Immature natural killer cell (primary cell): ENCODE data around the gene CTNNA3. TPM values are rescaled to one million over a fixed set of nuclear protein-coding genes. Genes with fewer than 3 reads are reported as not detected.
"Not testable (repeated sequence)": the region's sequence is repeated elsewhere in the genome, so short reads cannot be mapped to it uniquely, and the experiment has no call there.

ENCODE experiments used
- DNase-seq, 3 donors: peaks; one replicate each; pipeline ENCODE4 v3.0.0; 2022; ENCODE audit warnings: mixed read lengths in 1 of 3
- H3K27ac Mint-ChIP-seq, 6 donors: one replicate each; pipeline ENCODE4 v1.8.0; 2020; ENCODE audit warnings: mixed read lengths in 6 of 6, mild to moderate bottlenecking in 5 of 6, inconsistent platforms in 4 of 6, moderate library complexity in 3 of 6
- H3K27me3 Mint-ChIP-seq, 3 donors: one replicate each; pipeline ENCODE4 v1.8.0; 2020 to 2021; ENCODE audit warnings: low read depth in 3 of 3, mild to moderate bottlenecking in 3 of 3, mixed read lengths in 3 of 3, moderate library complexity in 3 of 3, inconsistent platforms in 1 of 3
- H3K36me3 Mint-ChIP-seq, 3 donors: one replicate each; pipeline ENCODE4 v1.8.0; 2020; ENCODE audit warnings: mixed read lengths in 3 of 3, inconsistent platforms in 2 of 3, mild to moderate bottlenecking in 2 of 3
- H3K4me1 Mint-ChIP-seq, 2 donors: one replicate each; pipeline ENCODE4 v1.8.0; 2020; ENCODE audit warnings: inconsistent platforms in 2 of 2, mild to moderate bottlenecking in 2 of 2, mixed read lengths in 2 of 2, moderate library complexity in 1 of 2
- H3K4me3 Mint-ChIP-seq, 5 donors: one replicate each; pipeline ENCODE4 v1.8.0; 2020; ENCODE audit warnings: mild to moderate bottlenecking in 5 of 5, mixed read lengths in 5 of 5, inconsistent platforms in 3 of 5, moderate library complexity in 3 of 5
- H3K9me3 Mint-ChIP-seq, 6 donors: one replicate each; pipeline ENCODE4 v1.8.0; 2020; ENCODE audit warnings: mild to moderate bottlenecking in 6 of 6, mixed read lengths in 6 of 6, inconsistent platforms in 4 of 6, moderate library complexity in 3 of 6
- polyA plus RNA-seq, 3 donors: library from polyadenylated mRNA; unstranded; fragments of 300-500 nt; fragmentation: Illumina TruSeq; gene quantifications; one replicate each; pipeline ENCODE4 v1.2.3, GENCODE V29; 2021

CTNNA3 gene
- polyA plus RNA-seq, 3 donors from 2014 or later = not detected

- Mint-ChIP-seq H3K9me3 (peaks cover 0 to 11% (median 3%) of the 10 kb centered on the region in 6 donors), H3K4me3 (peak overlapping the region in 1 of 5 donors; percentile 24)
- H3K4me1 Mint-ChIP-seq, H3K27me3 Mint-ChIP-seq, H3K27ac Mint-ChIP-seq, H3K36me3 Mint-ChIP-seq, DNase-seq: not testable (repeated sequence)
Measured at GRCh38 chr10:67386841-67387533, 309.0 kb downstream of the CTNNA3 start.

DNA sequence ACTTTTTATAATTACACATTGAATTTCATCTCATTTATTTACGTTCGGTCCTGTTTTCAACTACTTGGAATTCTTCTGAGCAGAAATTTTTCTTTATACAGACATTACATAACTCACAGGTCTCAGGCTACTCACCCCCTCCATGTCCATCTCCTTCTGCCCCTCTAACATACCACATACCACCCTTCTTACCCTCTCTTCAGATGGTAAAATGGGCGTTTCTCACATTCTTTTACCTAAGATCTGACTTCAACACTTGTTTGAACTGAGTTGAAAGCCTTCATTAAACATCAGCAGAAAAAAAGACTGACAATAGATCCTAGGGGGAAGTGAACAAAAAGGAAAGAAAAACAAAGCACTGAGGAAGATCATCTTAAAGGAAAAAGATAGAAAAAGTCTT, 309.7 kb downstream of the CTNNA3 start:
- Mint-ChIP-seq H3K27ac (no peak overlapping the region), H3K27me3 (peaks cover 0 to 4% (median 0%) of the 10 kb centered on the region in 3 donors), H3K36me3 (no peaks in the 10 kb centered on the region), H3K4me1 (no peaks in the 10 kb centered on the region), H3K4me3 (no peak overlapping the region), H3K9me3 (peaks cover 0 to 11% (median 4%) of the 10 kb centered on the region in 6 donors)
- DNase-seq = no peak

- Mint-ChIP-seq H3K4me1 (no peaks in the 10 kb centered on the region), H3K27ac (no peak overlapping the region), H3K36me3 (no peaks in the 10 kb centered on the region), H3K27me3 (peaks cover 0 to 4% (median 0%) of the 10 kb centered on the region in 3 donors), H3K4me3 (no peak overlapping the region), H3K9me3 (peaks cover 0 to 11% (median 4%) of the 10 kb centered on the region in 6 donors)
- no peak for DNase-seq
Measured at GRCh38 chr10:67385566-67385965, 310.4 kb downstream of the CTNNA3 start.

- no peak overlapping the region for H3K27ac Mint-ChIP-seq
- DNase-seq = no peak
- no peaks in the 10 kb centered on the region for H3K4me1 Mint-ChIP-seq
- H3K36me3 Mint-ChIP-seq = no peaks in the 10 kb centered on the region
- H3K27me3 Mint-ChIP-seq = peaks cover 0 to 4% (median 0%) of the 10 kb centered on the region in 3 donors
- H3K9me3 Mint-ChIP-seq = peaks cover 0 to 11% (median 4%) of the 10 kb centered on the region in 6 donors
- no peak overlapping the region for H3K4me3 Mint-ChIP-seq
Measured at GRCh38 chr10:67385089-67385488, 310.9 kb downstream of the CTNNA3 start.

GRCh38 chr10:67331121-67331910, 364.7 kb downstream of the CTNNA3 start:
- H3K4me1 Mint-ChIP-seq = no peaks in the 10 kb centered on the region
- DNase-seq = no peak
- no peak overlapping the region for H3K4me3 Mint-ChIP-seq
- H3K27ac Mint-ChIP-seq = no peak overlapping the region
- H3K36me3 Mint-ChIP-seq = no peaks in the 10 kb centered on the region
- peaks cover 0 to 19% (median 6%) of the 10 kb centered on the region in 6 donors for H3K9me3 Mint-ChIP-seq
- H3K27me3 Mint-ChIP-seq = peaks cover 0 to 3% (median 0%) of the 10 kb centered on the region in 3 donors

DNA sequence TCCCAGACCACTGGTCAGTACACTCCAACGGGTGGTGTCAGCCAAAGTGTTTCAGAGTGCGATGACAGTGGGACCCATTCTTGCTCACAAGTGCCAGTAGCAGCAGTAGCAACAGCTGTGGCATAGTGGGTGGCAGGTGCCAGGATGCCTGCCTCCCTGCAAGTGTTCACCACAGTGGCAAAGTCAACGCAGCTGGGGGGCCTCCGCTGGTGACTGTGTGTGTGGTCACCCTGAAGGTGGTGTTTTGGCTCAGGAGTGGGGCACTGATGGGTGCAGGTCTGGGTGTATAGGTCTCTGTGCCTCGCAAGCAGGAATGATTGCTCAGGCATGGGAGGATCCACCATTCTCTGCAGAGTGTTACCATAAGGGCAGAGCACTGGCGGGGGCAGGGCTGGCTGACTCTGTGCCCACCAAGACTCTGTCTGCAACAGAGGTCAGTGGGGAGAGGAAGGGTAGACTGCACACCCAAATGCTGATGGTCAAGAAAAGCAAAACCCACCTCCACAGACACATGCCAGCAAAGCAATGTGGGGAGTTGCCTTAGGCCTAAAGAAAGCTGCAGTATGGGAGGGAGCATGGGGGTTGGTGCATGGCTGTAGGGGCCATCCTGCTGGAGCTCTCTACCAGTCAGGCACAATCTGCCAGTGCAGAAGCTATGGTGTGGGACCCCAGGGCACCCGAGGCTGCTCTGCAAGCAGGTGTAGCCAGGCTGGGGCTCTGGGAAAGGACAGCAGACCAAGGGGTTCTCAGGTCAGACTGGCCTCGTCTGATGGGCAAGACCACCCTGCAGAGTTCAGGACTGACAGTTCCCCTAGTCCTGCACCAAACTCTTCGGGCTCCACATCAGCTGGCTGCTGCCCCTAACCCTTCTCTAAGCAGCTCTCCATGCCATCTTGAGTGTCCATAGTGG, 368.1 kb downstream of the CTNNA3 start:
- Mint-ChIP-seq H3K27me3 (peaks cover 0 to 3% (median 0%) of the 10 kb centered on the region in 3 donors), H3K4me1 (no peaks in the 10 kb centered on the region), H3K36me3 (no peaks in the 10 kb centered on the region), H3K9me3 (peaks cover 5 to 30% (median 18%) of the 10 kb centered on the region in 6 donors), H3K27ac (no peak overlapping the region), H3K4me3 (no peak overlapping the region)
- DNase-seq = no peak

DNA sequence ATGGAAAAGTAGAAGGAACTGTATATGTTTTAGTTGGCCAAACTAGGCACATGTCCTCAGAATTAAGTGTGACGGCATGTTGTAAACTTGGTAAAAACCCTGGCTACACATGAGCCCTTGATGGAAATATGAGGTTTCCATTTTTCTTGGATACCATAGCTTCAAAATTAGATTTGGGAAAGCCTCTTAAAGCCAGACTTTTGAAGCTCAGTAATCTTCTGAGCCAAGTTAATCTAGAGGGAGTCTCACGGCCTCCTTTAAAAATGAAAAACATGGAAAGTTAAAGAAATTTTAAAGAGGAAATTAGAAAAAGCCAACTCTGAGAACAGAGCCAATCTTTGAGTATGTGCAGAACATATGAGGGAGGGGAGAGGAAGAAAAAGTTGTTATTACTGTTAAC, 376.0 kb downstream of the CTNNA3 start:
- Mint-ChIP-seq H3K4me3 (no peak overlapping the region), H3K27ac (no peak overlapping the region), H3K27me3 (no peaks in the 10 kb centered on the region), H3K36me3 (no peaks in the 10 kb centered on the region), H3K4me1 (no peaks in the 10 kb centered on the region), H3K9me3 (peaks cover 5 to 26% (median 5%) of the 10 kb centered on the region in 6 donors)
- no peak for DNase-seq

GRCh38 chr10:67308912-67309311, 387.1 kb downstream of the CTNNA3 start:
- Mint-ChIP-seq H3K27me3 (peaks cover 0 to 3% (median 0%) of the 10 kb centered on the region in 3 donors), H3K4me1 (no peaks in the 10 kb centered on the region), H3K4me3 (no peak overlapping the region), H3K27ac (no peak overlapping the region), H3K36me3 (no peaks in the 10 kb centered on the region), H3K9me3 (peaks cover 0 to 31% (median 4%) of the 10 kb centered on the region in 6 donors)
- DNase-seq = no peak

DNA sequence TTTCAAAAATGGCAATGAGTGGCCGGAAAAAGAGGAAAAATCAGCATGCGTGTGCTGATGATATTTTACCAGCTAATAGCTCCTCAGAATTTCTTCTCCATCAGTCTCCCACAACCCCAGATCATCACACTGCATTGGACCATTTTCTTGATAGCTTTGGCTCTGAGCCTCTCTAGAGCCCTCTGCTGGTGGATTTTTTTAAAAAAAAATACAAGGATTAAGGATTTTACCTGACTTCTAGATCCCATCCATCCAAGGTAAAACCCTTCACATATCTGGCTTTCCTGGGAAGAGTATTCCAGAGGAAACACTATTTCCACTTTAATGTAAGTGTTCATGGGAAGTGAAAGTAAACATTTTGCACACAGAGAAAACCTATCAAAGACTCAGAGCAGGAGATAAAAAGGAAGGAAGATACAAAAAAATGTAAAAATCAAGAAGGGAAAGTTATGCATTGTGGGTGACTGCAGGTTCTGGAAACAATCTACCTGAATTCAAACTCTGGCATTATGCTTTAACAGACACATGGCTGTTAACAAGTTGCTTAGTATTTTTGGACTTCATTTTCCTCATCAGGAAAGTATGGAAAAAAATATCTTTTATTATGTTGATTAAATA, 389.3 kb downstream of the CTNNA3 start:
- no peaks in the 10 kb centered on the region for H3K36me3 Mint-ChIP-seq
- no peak overlapping the region for H3K27ac Mint-ChIP-seq
- peaks cover 0 to 2% (median 0%) of the 10 kb centered on the region in 3 donors for H3K27me3 Mint-ChIP-seq
- no peak for DNase-seq
- H3K4me1 Mint-ChIP-seq = no peaks in the 10 kb centered on the region
- H3K4me3 Mint-ChIP-seq = no peak overlapping the region
- peaks cover 0 to 26% (median 4%) of the 10 kb centered on the region in 6 donors for H3K9me3 Mint-ChIP-seq

DNA sequence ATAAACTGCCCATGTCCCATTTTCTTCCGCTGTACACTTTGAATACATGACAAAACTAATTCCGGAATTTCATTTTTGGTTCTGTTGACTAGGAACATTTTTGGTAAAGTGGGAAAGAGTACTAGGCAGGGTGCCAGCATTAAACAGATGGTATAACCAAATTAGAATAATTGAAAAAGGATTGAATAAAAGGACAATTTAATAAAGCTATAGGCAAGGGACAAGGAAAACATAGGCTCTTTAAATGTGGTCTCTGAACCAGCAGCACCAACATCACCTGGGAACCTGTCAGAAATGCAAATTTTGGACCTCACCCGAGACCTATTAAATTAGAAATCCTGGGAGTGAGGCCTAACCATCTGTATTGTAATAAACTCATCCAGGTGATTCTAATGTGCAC, 393.3 kb downstream of the CTNNA3 start:
- H3K9me3 Mint-ChIP-seq = peaks cover 0 to 13% (median 3%) of the 10 kb centered on the region in 6 donors
- no peak overlapping the region for H3K27ac Mint-ChIP-seq
- no peaks in the 10 kb centered on the region for H3K36me3 Mint-ChIP-seq
- DNase-seq = no peak
- H3K4me3 Mint-ChIP-seq = no peak overlapping the region
- H3K27me3 Mint-ChIP-seq = no peaks in the 10 kb centered on the region
- H3K4me1 Mint-ChIP-seq = no peaks in the 10 kb centered on the region

- peaks cover 0 to 10% (median 4%) of the 10 kb centered on the region in 6 donors for H3K9me3 Mint-ChIP-seq
- no peak for DNase-seq
Measured at GRCh38 chr10:67299761-67300160, 396.2 kb downstream of the CTNNA3 start.

GRCh38 chr10:67297637-67298181, 398.3 kb downstream of the CTNNA3 start:
- Mint-ChIP-seq H3K27ac (no peak overlapping the region), H3K27me3 (no peaks in the 10 kb centered on the region)

More at GRCh38 chr10:67299761-67300160, 396.2 kb downstream of the CTNNA3 start:
- no peak overlapping the region for H3K27ac Mint-ChIP-seq
- H3K27me3 Mint-ChIP-seq = no peaks in the 10 kb centered on the region
- no peaks in the 10 kb centered on the region for H3K36me3 Mint-ChIP-seq
- no peak overlapping the region for H3K4me3 Mint-ChIP-seq
- no peaks in the 10 kb centered on the region for H3K4me1 Mint-ChIP-seq

DNA sequence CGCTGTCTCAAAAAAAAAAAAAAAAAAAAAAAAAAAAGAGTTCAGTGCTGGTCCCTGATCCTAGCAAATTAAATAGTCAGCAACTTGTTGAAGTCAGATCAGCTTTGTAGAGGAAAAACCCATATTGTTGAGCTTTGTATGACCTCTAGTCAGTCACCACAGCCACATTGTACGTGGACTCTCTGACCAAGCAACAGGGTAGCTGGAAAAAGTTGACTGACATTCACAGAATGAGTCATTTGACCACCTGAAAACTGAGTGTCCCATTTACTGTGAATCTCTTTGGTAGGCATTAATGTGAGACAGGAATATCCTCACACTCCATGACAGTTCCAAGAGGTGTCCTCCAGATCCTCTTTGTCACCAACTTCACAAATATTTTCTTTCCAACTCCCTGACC, 399.1 kb downstream of the CTNNA3 start:
- Mint-ChIP-seq H3K4me1 (no peaks in the 10 kb centered on the region), H3K36me3 (no peaks in the 10 kb centered on the region), H3K27me3 (no peaks in the 10 kb centered on the region), H3K4me3 (no peak overlapping the region), H3K9me3 (peaks cover 0 to 16% (median 2%) of the 10 kb centered on the region in 6 donors), H3K27ac (no peak overlapping the region)
- no peak for DNase-seq

More at GRCh38 chr10:67297637-67298181, 398.3 kb downstream of the CTNNA3 start:
- no peak for DNase-seq
- Mint-ChIP-seq H3K4me1 (no peaks in the 10 kb centered on the region), H3K9me3 (peaks cover 0 to 10% (median 2%) of the 10 kb centered on the region in 6 donors), H3K36me3 (no peaks in the 10 kb centered on the region), H3K4me3 (no peak overlapping the region)
